NCI-H2227 (cell line): ENCODE data around the gene GHR.

Source experiments
- DNase-seq: peaks from one replicate; lab custom pipeline; 2025; ENCODE audit not compliant: unreplicated experiment; lab: John Stamatoyannopoulos, UW

GHR gene

GRCh38 chr5:42689391-42689790 is 266.2 kb downstream of the GHR start:
- DNase-seq: no peak

- DNase-seq: no peak
These were observed 268.2 kb downstream of the GHR start for GRCh38 chr5:42691413-42691937.

GRCh38 chr5:42701351-42702059 is 278.3 kb downstream of the GHR start:
- DNase-seq: no peak

- DNase-seq: no peak
These were observed 280.0 kb downstream of the GHR start for GRCh38 chr5:42703238-42703637.

GRCh38 chr5:42715785-42716184 is 292.5 kb downstream of the GHR start:
- DNase-seq: no peak

GRCh38 chr5:42718591-42718990 is 295.4 kb downstream of the GHR start:
- DNase-seq: no peak

GRCh38 chr5:42719034-42719433 is 295.8 kb downstream of the GHR start:
- no peak for DNase-seq

GRCh38 chr5:42720251-42720650 is 297.0 kb downstream of the GHR start:
- DNase-seq: no peak

GRCh38 chr5:42721484-42721883 is 298.2 kb downstream of the GHR start:
- DNase-seq: no peak

- DNase-seq: peak; percentile 27
These were observed 311.4 kb downstream of the GHR start for GRCh38 chr5:42734531-42735058.

GRCh38 chr5:42740920-42741319 is 317.7 kb downstream of the GHR start:
- no peak for DNase-seq

GRCh38 chr5:42745426-42745825 is 322.2 kb downstream of the GHR start:
- no peak for DNase-seq

- DNase-seq: no peak
These were observed 322.6 kb downstream of the GHR start for GRCh38 chr5:42745856-42746255.

GRCh38 chr5:42749020-42749419 is 325.8 kb downstream of the GHR start:
- DNase-seq: no peak

GRCh38 chr5:42750507-42750906 is 327.3 kb downstream of the GHR start:
- DNase-seq: no peak

GRCh38 chr5:42751044-42751443 is 327.8 kb downstream of the GHR start:
- no peak for DNase-seq

GRCh38 chr5:42753099-42753498 is 329.9 kb downstream of the GHR start:
- DNase-seq: no peak

- peak; percentile 93 for DNase-seq
These were observed 333.7 kb downstream of the GHR start, which contains the start of gene CCDC152 for GRCh38 chr5:42756606-42757601. CCDC152 (plus strand) TSS chr5:42756818; CDS start chr5:42759122, 2,304 bp downstream.

GRCh38 chr5:42759456-42759855 is 336.2 kb downstream of the GHR start:
- DNase-seq: no peak

GRCh38 chr5:42760426-42760825 is 337.2 kb downstream of the GHR start:
- no peak for DNase-seq

GRCh38 chr5:42761791-42762190 is 338.6 kb downstream of the GHR start:
- no peak for DNase-seq
